Hindlimb muscle (tissue), 1 donor: ENCODE data around the gene SLC39A13. TPM values are rescaled to one million over a fixed set of nuclear protein-coding genes. Genes with fewer than 3 reads are reported as not detected.

Experiments used
- DNase-seq: peaks from one replicate; pipeline ENCODE4 v3.0.0-alpha.2; 2013
- polyA plus RNA-seq: library from polyadenylated mRNA; unstranded; fragments of 120-200 nt; gene quantifications from one replicate; pipeline ENCODE4 v1.2.1, GENCODE V29; 2013; ENCODE audit not compliant: insufficient read length

SLC39A13 gene
- polyA plus RNA-seq, 1 donor, result 38.8 TPM

DNA sequence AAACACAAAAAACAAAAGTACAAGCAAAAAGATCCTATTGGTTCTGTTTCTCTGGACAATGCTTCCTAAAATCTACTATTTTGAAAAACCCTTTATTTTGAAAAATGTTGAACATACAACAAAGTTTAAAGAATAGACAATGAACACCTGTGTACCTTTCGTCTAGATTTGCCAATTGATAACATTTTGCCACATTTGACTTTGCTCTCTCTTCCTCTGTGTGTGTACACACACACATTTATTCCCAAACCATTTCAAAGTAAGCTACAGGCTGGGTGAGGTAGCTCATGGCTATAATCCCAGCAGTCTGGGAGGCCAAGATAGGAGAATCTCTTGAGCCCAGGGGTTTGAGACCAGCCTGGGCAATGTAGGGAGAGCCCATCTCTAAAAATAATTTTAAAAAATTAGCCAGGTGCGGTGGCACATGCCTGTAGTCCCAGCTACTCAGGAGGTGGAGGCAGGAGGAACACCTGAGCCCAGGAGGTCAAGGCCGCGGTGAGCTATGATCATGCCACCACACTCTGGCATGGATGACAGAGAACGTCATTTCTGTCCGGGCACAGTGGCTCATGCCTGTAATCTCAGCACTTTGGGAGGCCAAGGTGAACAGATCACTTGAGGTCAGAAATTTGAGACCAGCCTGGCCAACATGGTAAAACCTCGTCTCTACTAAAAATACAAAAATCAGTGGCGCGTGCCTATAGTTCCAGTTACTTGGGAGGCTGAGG lies 23.1 kb downstream of the SLC39A13 start:
- DNase-seq, result no peak

DNA sequence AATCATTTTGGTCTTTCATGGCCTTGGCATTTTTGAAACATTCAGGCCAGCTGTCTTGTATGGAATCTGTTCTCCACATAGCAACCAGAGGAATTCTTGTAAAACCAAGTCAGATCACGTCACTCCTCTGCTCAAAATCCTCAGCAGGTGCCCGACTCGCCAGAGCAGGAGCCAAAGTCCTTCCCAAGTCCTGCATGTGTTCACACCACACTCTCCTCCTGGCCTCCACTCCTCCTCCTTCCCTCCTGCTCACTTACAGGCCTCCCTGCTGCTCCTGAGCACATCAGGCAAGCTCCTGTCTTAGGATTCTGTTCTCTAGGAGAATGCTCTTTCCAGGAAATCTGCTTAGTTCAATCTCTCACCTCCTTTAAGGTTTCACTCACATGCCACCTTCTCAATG lies 24.8 kb downstream of the SLC39A13 start:
- no peak for DNase-seq

DNA sequence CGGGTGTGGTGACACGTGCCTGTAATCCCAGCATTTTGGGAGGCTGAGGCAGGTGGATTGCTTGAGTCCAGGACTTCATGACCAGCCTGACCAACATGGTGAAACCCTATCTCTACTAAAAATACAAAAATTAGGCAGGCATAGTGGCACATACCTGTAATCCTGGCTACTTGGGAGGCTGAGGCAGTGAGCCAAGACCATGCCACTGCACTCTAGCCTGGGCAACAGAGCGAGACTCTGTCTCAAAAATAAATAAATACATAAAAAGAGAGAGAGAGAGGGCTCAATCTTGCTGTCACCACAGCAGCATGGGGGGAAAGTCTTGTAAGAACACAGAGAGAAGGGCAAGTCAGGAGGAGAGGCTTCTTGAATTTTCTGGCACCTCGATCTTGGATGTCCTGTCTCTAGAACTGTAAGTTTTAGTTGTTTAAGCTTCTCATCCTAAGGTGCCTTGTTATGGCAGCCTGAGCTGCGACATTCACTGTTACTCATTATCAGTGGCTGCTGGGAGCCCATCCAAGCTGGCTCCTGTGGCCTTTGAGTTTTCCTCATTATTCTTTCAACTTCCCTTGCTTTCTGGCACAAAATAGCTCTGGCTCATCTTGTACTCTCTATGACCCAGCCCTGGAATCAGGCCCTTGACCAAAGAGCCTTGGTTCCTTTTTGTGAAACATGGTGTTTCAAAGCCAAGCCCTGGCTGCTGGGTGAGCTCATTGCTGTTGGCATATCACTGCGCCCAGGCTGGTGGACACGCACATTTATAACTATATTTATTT lies 25.8 kb downstream of the SLC39A13 start:
- DNase-seq, result no peak

DNA sequence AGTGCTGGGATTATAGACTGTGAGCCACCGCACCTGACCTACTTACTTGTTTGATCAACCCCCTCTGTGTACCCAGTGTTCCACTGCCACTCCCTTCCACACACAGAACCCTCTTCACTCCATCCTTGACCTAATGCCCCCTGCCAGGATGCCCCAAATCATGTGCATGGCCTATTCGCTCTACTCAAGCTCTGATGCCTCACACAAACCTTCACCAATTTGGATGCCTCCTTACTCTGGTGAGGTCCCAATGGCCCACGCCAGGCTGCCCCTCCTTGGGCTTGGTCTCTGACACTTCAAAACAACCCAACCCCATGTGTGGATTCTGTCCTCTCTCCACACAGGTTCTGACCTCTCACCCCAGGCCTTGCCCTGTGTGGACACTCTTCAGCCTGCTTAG lies 27.3 kb downstream of the SLC39A13 start:
- no peak for DNase-seq

DNA sequence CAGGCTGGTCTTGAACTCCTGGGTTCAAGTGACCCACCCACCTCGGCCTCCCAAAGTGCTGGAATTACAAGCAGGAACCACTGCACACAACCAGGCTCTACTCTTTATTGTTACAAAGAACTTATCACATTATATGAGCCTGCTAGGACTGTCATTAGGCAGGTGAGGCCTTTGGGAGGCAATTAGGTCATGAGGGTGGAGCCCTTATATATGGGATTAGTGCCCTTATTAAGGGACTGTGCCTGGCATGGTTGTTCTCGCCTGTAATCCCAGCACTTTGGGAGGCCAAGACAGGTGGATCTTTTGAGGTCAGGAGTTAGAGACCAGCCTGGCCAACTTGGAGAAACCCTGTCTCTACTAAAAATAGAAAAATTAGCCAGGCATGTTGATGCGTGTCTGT lies 28.3 kb downstream of the SLC39A13 start:
- DNase-seq, result no peak

DNA sequence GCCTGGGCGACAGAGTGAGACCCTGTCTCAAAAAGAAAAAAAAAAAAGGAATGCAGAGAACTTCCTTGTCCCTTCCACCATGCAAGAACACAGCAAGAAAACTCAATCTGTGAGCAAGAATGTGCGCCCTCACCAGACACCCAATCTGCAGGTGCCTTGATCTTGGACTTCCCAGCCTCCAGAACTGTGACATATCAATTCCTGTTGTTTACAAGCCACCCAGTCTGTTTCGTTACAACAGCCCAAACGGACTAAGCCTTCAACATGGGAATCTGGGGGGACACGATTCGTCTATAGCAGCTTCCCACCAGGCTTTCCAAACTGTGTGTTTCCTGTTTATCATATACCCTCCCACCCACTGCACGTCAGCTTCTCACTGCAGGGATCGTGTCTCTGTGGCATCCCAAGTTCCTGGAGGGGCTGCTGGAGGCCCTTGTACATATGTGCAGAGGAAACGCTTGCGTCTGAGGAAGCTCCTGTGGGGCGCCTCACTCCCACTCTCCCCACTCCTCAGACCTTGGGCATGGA lies 28.9 kb downstream of the SLC39A13 start:
- no peak for DNase-seq

DNA sequence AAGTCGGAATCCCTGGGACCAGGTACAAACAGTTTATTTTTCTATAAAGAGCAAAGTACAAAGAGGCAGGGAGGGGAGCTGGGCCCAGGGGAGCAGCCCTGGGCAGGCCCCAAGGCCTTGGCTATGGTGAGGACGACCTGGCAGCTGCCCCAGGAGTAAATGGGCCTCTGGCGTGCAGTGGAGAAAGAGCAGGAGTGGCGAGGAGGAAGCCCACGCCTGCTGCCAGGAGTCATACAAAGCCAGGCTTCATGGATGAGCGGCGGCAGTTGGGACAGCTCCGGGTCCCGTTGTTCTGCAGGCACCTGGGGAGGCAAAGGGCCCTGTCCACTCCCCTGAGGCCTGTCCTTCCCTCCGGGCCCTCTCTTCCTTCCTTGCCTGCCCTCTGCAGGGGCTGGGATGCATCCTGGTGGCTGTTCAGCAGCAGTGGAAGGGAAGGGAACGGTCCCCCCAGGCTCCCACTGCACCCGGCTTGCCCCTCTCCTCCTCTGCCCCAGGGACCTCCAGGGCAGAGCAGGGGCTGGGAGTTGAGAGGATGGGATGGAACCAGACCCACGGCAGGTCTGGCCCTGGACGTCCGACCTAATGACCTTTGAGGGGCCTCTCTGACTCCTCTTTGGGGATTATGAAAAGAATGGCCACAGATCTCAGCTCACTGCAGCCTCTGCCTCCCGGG lies 29.5 kb downstream of the SLC39A13 start:
- no peak for DNase-seq

DNA sequence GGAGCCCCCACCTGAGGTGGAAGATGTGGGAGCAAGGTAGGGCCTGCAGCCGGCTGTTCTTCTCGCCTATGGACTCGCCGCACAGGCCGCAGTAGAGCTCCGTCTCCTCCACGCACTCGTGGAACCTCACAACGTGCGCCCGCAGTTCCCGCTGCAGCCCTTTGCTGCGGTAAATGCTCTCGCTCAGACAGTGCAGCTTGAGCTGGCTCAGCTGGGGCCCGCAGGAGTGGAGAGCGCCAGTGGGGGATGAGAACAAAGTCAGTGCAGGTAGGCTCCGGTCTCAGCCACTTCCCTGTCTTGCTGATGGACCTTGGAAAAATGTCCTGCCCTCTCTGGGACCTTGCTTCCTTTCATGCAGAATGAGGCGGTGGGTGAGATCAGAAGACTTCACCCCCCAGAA lies 30.3 kb downstream of the SLC39A13 start:
- DNase-seq, result no peak

DNA sequence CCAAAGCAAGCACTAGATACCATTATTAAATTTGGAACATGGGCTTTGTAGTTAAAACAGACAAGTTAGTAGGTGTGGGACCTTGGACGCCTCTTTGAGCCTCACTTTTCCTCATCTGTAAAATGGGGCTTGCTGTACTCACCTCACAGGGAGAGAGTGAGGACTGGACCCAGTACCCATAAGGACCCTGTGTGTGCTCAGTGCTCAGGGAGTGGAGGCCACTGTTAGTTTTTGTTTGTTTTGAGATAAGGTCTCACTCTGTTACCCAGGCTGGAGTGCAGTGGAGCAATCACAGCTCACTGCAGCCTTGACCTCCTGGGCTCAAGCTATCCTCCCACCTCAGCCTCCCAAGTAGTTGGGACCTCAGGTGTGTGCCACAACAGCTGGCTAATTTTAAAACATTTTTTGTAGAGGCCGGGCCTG lies 31.7 kb downstream of the SLC39A13 start:
- no peak for DNase-seq

DNA sequence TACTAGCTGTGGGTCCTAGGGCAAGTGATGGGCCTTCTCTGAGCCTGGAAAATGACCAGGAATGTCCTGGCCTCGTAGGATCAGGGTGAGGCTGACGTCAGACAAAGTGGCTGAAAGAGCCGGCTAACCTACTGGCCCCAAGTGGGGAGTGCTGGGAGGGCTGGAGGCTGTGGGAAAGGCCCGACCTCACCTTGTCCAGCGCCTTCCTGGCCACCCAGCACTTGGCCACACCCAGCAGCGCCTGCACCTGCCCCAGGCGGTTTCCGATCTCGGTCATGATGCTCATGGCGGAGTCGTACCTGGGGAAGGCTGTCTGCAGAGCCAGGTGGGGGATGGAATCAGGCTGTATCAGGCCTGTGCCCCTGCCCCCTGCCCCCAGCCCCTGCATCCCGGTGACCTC lies 33.0 kb downstream of the SLC39A13 start:
- DNase-seq, result no peak

DNA sequence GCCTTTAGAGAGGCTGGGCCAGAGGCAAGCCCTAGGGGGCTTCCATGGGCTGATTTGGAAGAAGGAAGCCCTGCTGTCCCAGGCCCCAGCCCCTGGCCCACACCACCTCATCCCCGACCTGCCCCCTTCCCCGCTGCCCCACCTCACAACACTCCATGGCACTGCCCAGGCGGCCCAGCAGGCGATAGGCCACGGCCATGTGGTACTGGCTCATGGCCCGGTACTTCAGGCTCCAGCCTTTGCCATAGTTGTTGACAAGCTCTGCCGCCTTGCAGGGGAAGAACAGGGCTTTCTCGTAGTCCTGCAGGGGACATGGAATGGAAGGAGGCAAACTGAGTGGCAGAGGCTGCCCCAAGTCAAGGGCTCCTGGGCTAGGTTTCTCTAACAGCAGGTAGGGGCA lies 34.1 kb downstream of the SLC39A13 start:
- DNase-seq, result no peak

DNA sequence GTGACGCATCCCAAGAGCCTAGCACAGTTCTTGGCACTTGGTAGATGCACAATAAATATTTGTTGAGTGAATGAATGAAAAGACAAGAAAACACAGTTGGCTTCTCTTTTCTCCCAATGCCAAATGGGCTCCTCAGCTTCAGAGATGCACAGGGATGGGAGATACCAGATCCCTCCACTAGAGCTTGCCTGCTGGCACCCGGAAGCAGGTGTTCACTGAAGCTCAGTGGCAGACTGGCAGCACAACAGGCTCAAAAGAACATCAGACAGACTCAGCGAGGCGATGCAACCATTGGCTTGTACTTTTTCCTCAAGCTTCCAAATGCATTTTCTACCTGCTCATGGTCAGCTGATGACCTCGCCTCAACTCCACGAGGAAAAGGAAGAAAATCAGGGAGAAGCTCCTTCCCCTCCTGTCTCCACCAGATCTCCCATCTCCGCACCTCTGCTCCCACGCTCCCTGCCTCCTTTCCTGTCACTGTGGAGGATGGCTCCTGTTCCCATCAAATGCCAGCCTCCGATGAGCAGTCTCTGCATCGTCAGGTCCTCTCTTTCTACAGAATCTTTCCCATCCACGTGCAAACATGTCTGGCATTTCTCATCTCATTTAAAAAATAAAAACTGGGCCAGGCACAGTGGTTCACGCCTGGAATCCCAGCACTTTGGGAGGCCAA lies 34.8 kb downstream of the SLC39A13 start:
- no peak for DNase-seq

DNA sequence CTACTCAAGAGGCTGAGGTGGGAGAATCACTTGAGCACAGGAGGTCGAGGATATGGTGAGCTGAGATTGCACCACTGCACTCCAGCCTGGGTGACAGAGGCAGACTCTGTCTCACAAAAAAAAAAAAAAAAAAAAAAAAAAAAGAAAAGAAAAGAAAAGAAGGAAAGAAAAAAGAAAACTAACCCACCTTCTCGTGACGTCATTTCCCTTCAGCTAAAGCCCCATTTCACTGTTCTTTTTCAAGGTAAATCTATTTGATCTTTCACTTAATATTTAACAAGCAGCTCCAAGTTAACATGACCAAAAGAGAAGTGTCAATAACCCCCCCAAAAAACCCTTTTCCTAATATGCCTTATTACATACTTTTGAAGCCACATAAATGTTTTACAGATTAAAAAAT lies 35.4 kb downstream of the SLC39A13 start:
- DNase-seq, result no peak

DNA sequence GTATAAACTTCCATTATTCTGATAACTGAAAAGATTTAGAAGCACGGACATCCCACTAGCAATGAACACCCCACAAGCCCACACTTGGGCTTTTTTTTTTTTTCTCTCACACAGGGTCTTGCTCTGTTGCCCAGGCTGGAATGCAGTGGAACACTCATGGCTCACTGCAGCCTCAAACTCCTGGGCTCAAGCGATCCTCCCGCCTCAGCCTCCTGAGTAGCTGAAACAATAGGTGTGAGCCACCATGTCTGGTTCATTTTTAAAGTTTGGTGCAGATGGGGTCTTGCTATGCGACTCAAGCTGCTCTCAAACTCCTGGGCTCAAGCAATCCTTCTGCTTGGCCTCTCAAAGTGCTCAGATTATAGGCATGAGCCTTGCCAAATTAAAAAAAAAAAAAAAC lies 37.5 kb downstream of the SLC39A13 start:
- no peak for DNase-seq

DNA sequence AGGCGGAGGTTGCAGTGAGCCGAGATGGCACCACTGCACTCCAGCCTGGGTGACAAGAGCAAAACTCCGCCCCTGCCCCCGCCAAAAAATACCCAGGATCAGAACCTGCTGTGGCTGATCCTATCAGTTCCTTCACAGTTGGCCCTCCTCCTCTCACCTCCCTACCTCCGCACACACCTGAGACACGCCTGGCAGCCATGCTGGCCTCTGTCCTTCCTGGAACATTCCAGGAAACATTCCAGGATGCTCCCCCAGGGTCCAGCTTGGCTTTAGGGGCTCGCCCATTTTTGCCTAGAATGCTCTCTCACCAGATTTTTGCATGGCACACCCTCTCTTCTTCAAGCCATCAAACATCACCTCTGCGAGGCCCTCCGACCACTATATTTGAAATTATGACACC lies 38.4 kb downstream of the SLC39A13 start:
- DNase-seq, result no peak

DNA sequence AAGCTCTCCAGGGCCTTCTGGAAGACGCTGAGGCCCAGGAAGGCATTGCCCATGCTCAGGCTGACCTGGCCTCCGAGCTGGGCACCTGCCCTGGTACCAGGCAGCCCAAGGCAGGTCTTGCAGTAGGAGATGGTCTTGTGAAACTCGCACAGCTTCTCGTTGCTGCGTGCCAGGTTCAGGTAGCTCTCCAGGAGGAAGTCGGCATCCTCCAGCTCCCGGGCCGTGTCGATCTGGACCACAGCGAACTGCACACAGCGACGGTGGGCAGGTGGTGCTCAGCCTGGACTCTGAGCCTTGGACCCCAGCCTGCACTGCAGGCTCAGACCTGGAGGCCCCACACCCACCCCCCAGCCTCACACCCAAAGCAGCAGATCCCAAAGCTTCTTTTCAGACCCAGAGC lies 39.5 kb downstream of the SLC39A13 start:
- no peak for DNase-seq

DNA sequence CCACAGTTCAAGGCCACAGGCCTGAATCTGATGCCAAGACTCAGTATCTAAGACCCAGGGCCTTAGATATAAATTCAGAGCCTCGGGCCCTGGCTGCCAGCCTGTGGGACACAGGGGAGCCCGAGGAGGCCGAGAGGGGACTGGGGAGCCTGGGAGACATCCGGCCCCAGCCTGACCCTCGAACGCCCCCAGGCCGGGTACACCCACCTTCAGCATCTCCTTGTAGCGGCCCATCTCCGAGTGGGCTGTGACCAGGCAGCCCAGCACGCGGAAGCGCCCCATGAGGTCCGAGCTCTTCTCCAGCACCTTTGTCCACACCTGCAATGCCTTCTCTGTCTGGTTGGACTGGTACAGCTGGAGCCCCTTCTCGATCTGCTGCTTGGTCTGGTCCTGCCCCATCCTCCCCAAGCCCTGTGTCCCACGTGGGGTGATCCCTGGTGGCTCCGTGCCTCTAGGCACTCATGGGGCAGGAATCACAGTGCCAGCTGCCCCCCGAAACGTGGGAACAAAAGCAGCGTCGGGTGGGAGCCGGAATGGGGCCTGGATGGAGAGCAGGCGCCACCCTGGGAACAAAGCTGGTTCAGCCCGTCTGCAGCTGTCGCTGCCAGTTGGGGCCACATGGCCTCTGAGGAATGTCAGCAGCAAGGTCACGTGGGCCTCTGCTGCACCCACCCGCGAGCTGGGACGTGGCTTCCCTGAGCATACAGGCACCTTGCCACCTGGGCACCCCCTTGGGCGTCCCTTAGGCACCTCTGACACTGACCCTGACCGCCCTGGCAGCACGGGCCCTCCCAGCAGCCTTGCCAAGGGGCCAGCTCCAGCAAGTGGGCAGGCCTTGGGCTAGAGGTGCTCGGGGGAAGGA lies 40.4 kb downstream of the SLC39A13 start, which contains the start of gene RAPSN:
TSS of gene RAPSN (minus strand) at position 571 of the 862 bp plus-strand sequence. CDS start at position 399, 172 bp downstream.
- DNase-seq, result peak; percentile 47

DNA sequence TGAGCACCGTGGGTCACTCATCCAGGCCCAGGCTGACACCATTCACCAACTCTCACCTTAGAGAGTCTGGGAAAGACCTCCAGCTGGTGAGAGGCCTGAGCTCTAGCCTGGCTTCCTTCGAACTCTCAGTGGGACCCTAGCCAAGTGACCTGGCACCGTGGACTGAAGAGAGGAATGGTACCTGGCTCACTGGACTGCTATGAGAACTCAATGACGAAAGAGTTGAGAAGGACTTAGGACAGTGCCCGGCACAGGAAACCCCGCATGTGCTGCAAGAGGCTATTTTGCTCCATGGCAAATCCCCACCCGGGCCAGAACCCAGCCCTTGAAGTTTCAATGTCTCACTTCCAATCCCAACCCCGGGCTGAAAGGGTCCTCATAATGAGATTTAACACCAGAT lies 41.2 kb downstream of the SLC39A13 start:
- DNase-seq, result no peak

DNA sequence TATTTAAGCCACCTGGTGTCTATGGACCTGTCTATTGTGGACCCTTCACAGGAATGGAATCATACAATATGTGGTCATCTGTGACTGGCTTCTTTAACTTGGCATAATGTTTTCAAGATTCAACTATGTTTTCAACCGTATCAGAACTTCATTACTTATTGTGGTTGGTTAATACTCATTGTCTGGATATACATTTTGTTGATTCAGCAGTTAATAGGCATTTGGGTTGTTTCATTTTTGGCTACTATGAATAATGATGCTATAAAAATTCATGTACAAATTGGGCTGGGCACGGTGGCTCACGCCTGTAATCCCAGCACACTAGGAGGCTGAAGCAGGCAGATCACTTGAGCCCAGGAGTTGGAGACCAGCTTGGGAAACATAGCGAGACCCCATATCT lies 43.0 kb downstream of the SLC39A13 start:
- no peak for DNase-seq

DNA sequence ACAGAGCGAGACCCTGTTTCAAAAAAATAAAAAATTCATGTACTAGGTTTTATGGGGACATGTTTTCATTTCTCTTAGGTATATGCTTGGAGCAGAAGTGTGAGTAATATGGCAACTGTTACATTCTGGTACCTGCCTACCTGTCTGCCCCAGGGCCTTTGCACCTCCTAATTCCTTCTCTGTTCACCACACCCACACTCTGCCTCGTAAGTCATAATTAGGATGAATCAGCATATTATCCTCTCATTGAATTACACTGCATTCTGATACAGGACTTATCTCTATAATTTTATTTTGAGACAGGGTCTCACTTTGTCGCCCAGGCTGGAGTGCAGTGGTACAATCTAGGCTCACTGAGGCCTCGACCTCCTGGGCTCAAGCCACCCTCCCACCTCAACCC lies 43.6 kb downstream of the SLC39A13 start:
- DNase-seq, result no peak

DNA sequence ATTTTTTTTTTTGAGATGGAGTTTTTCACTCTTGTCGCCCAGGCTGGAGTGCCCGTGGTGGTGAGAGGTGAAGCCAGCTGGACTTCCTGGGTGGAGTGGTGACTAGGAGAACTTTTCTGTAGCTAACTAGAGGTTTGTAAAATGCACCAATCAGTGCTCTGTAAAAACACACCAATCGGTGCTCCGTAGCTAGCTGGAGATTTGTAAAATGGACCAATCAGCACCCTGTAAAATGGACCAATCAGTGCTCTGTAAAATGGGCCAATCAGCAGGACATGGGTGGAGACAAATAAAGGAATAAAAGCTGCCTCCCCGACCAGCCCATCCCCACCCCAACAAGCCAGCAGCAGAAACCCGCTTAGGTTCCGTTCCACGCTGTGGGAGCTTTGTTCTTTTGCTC lies 45.0 kb downstream of the SLC39A13 start:
- DNase-seq, result no peak

DNA sequence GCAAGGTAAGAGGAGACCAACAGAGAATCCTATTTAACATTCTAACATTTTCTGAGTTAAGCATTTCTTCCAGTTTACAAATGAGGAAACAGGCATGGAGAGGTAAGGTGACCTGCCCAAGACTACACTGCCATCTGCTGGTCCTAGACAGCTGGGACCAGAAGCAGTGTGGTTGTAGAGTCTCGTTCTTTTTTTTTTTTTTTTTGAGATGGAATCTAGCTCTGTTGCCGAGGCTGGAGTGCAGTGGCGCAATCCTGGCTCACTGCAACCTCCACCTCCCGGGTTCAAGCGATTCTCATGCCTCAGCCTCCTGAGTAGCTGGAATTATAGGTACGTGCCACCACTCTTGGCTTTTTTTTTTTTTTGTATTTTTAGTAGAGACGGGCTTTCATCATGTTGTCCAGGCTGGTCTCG lies 45.9 kb downstream of the SLC39A13 start:
- peak; percentile 79 for DNase-seq
